Gastrocnemius medialis (tissue), 4 donors: Measurements from ENCODE around the gene PARD6G. TPM values are rescaled to one million over a fixed set of nuclear protein-coding genes. Genes with fewer than 3 reads are reported as not detected.
"Not testable (repeated sequence)": the region's sequence is repeated elsewhere in the genome, so short reads cannot be mapped to it uniquely, and the experiment has no call there.

Experiments
- ATAC-seq, 2 donors: fragments of 150-250 bp; one replicate each; pipeline ENCODE4 v1.9.1; 2016
- DNase-seq, 2 donors: peaks; one replicate each; pipeline ENCODE4 v3.0.0-alpha.2; 2019
- H3K27ac ChIP-seq, 4 donors: fragments of 200-600 bp; sonication (generic); 1 replicate in 1 of 4; 2 replicates in 3 of 4; pipeline ENCODE4 v1.5.1; 2016 to 2018; ENCODE audit warnings: mild to moderate bottlenecking in 2 of 4, moderate library complexity in 1 of 4
- H3K27me3 ChIP-seq, 3 donors: fragments of 200-600 bp; sonication (generic) in 2 of 3; 1 replicate in 1 of 3; 2 replicates in 2 of 3; pipeline versions ENCODE4 v1.5.1 to v1.6.0; 2016 to 2019; ENCODE audit warnings: mild to moderate bottlenecking in 1 of 3, moderate library complexity in 1 of 3
- H3K36me3 ChIP-seq, 2 donors: fragments of 200-600 bp; sonication (generic) in 1 of 2; one replicate each; pipeline ENCODE4 v1.5.1; 2017 to 2018
- H3K4me1 ChIP-seq, 2 donors: fragments of 200-600 bp; sonication (generic) in 1 of 2; one replicate each; pipeline ENCODE4 v1.5.1; 2016 to 2017; ENCODE audit warnings: mild to moderate bottlenecking in 2 of 2
- H3K4me3 ChIP-seq, 4 donors: fragments of 200-600 bp; sonication (generic) in 3 of 4; 1 replicate in 1 of 4; 2 replicates in 3 of 4; pipeline ENCODE4 v1.5.1; 2016 to 2019; ENCODE audit warnings: mild to moderate bottlenecking in 2 of 4
- H3K9me3 ChIP-seq, 3 donors: fragments of 200-600 bp; sonication (generic) in 2 of 3; 1 replicate in 1 of 3; 2 replicates in 2 of 3; pipeline ENCODE4 v1.5.1; 2016 to 2019
- CTCF ChIP-seq, 5 experiments: fragments of 450-650 bp in 3 of 5; fragments of 200-600 bp in 2 of 5; sonication (generic) in 2 of 5; IDR thresholded peaks in 4 of 5; conservative IDR thresholded peaks in 1 of 5; 1 replicate in 4 of 5; 2 replicates in 1 of 5; pipeline ENCODE4 v1.5.1; 2016 to 2019; ENCODE audit warnings: antibody characterized with exemption in 5 of 5, mild to moderate bottlenecking in 3 of 5, moderate library complexity in 3 of 5
- POLR2A ChIP-seq, 2 donors: fragments of 450-650 bp; IDR thresholded peaks; one replicate each; pipeline ENCODE4 v1.6.1; 2017; ENCODE audit warnings: antibody characterized with exemption in 2 of 2, mild to moderate bottlenecking in 2 of 2, moderate library complexity in 2 of 2
- in situ Hi-C, 4 donors: fragments of 200-750 bp; cut with MboI; loops; one replicate each; pipeline versions ENCODE4 v1.15.0 to v1.8.0; 2017; ENCODE audit warnings: low sequenced_read_pairs in 4 of 4
- intact Hi-C: fragments of 100-400 bp; cut with DNase I; formaldehyde crosslinking; loops from one replicate; pipeline ENCODE4 v1.15.1; 2023; ENCODE audit warnings: low total_unique reads
- total RNA-seq, 4 donors: library from RNA; depleted of rRNA; stranded (reverse); fragments of >200 nt; gene quantifications; one replicate each; pipeline versions ENCODE4 v1.1.0 to v1.2.3, GENCODE V29; 2016

Gene PARD6G
- total RNA-seq: 1 to 10 TPM in 1 of 4 donors, under 1 TPM in 3; 0.39 to 9.2 (median 0.48) TPM

GRCh38 chr18:80247393-80247841 lies at the start of gene PARD6G:
Gene PARD6G, minus strand, starts transcription at chr18:80247514. Its CDS starts 166 bp downstream, at chr18:80247348.
- intact Hi-C loops: no loop called here

GRCh38 chr18:80262241-80263033 lies 15.1 kb upstream of the PARD6G start:
- H3K27ac ChIP-seq, H3K9me3 ChIP-seq, H3K4me1 ChIP-seq, in situ Hi-C loops, H3K27me3 ChIP-seq, DNase-seq, intact Hi-C loops, H3K4me3 ChIP-seq, H3K36me3 ChIP-seq: not testable (repeated sequence)
- peak in 4 of 5 experiments; percentile 9 to 66 (median 44) for TF ChIP-seq CTCF (IDR thresholded peaks at IDR 0.05 in 4 of 5, conservative IDR thresholded peaks at IDR 0.05 in 1 of 5)
- ATAC-seq: peak in 1 of 2 donors; percentile 44

More at GRCh38 chr18:80247393-80247841, at the start of gene PARD6G:
- DNase-seq: peak; percentile 47 to 51
- Histone ChIP-seq H3K4me1 (no peaks in the 10 kb centered on the region), H3K27ac (peak within 1 kb of the TSS in 1 of 4 donors; percentile 25), H3K9me3 (no peaks in the 10 kb centered on the region), H3K4me3 (peak within 1 kb of the TSS; percentile 67 to 84 (median 73)), H3K27me3 (no peaks in the 10 kb centered on the region), H3K36me3 (no peaks in the 10 kb centered on the region)
- peak; percentile 79 to 86 for ATAC-seq
- TF ChIP-seq POLR2A (IDR thresholded peaks at IDR 0.05): no peak
- peak in 2 of 5 experiments; percentile 20 to 31 for TF ChIP-seq CTCF (IDR thresholded peaks at IDR 0.05 in 4 of 5, conservative IDR thresholded peaks at IDR 0.05 in 1 of 5)
- in situ Hi-C loops: no loop called here

- H3K4me1 ChIP-seq: peaks cover 0 to 4% of the 10 kb centered on the region in 2 donors
- H3K27ac ChIP-seq: no peak overlapping the region
- ATAC-seq (no peak), DNase-seq (no peak)
- in situ Hi-C loops: no loop called here
- no peaks in the 10 kb centered on the region for H3K27me3 ChIP-seq
- H3K9me3 ChIP-seq: no peaks in the 10 kb centered on the region
- no peaks in the 10 kb centered on the region for H3K36me3 ChIP-seq
- intact Hi-C loops: no loop called here
- TF ChIP-seq POLR2A (IDR thresholded peaks at IDR 0.05): no peak
- no peak for TF ChIP-seq CTCF (IDR thresholded peaks at IDR 0.05 in 4 of 5, conservative IDR thresholded peaks at IDR 0.05 in 1 of 5)
- no peak overlapping the region for H3K4me3 ChIP-seq
Observed at GRCh38 chr18:80259610-80260009, 12.3 kb upstream of the PARD6G start.

GRCh38 chr18:80258640-80259039 lies 11.3 kb upstream of the PARD6G start:
- in situ Hi-C loops: no loop called here

More at GRCh38 chr18:80258640-80259039, 11.3 kb upstream of the PARD6G start:
- Histone ChIP-seq H3K4me3 (no peak overlapping the region), H3K27ac (no peak overlapping the region), H3K27me3 (no peaks in the 10 kb centered on the region), H3K36me3 (no peaks in the 10 kb centered on the region), H3K9me3 (no peaks in the 10 kb centered on the region), H3K4me1 (peaks cover 0 to 8% of the 10 kb centered on the region in 2 donors)
- ATAC-seq (no peak), DNase-seq (no peak)
- intact Hi-C loops: no loop called here
- TF ChIP-seq POLR2A (IDR thresholded peaks at IDR 0.05) (no peak), CTCF (IDR thresholded peaks at IDR 0.05 in 4 of 5, conservative IDR thresholded peaks at IDR 0.05 in 1 of 5) (no peak)
